Left lung (tissue), 10 donors: Measurements from ENCODE around the gene CKLF. TPM values are rescaled to one million over a fixed set of nuclear protein-coding genes. Genes with fewer than 3 reads are reported as not detected.
"Not testable (repeated sequence)": the region's sequence is repeated elsewhere in the genome, so short reads cannot be mapped to it uniquely, and the experiment has no call there.

Source experiments
- ATAC-seq: fragments of 200-7000 bp; cut with Tn5 transposase; one replicate; pipeline ENCODE4 v1.9.1; 2020; ENCODE audit warnings: moderate library complexity
- DNase-seq, 4 donors: peaks; one replicate each; pipeline ENCODE4 v3.0.0-alpha.2; 2013 to 2020
- H3K27ac ChIP-seq, 2 donors: fragments of 200-600 bp; sonication (generic) in 1 of 2; one replicate each; pipeline versions ENCODE4 v1.5.0 to v1.8.0; 2020 to 2021
- H3K27me3 ChIP-seq, 2 donors: fragments of 200-600 bp; sonication (generic) in 1 of 2; one replicate each; pipeline versions ENCODE4 v1.5.0 to v1.8.0; 2020 to 2021
- H3K36me3 ChIP-seq, 2 donors: fragments of 200-600 bp; sonication (generic) in 1 of 2; one replicate each; pipeline versions ENCODE4 v1.5.0 to v1.8.0; 2020 to 2021
- H3K4me1 ChIP-seq, 2 donors: fragments of 200-600 bp; one replicate each; pipeline ENCODE4 v1.8.0; 2021
- H3K4me3 ChIP-seq, 2 donors: fragments of 200-600 bp; sonication (generic) in 1 of 2; one replicate each; pipeline versions ENCODE4 v1.5.0 to v1.8.0; 2020 to 2021; ENCODE audit warnings: mild to moderate bottlenecking in 1 of 2
- H3K9me3 ChIP-seq, 2 donors: fragments of 200-600 bp; sonication (generic) in 1 of 2; one replicate each; pipeline versions ENCODE4 v1.5.0 to v1.8.0; 2020 to 2021
- intact Hi-C, 2 donors: fragments of 100-400 bp; cut with DNase I; formaldehyde crosslinking; loops; one replicate each; pipeline versions ENCODE4 v1.11.2 to v1.14.2; 2022
- polyA plus RNA-seq, 6 donors: library from polyadenylated mRNA; unstranded; fragments of 120-200 nt; gene quantifications; one replicate each; pipeline ENCODE4 v1.2.1, GENCODE V29; 2013; ENCODE audit not compliant: insufficient read length in 6 of 6
- total RNA-seq, 2 donors: library from RNA; stranded (reverse); fragmentation: NEBNext Ultra II Directional; extraction: Animal tissue kit (Norgen Biotek cat#: 25700); gene quantifications; one replicate each; pipeline ENCODE4 v1.2.1, GENCODE V29; 2021
- TF ChIP-seq, protein P1 (sequence below), 2 donors: fragments of 200-600 bp; sonication (generic) in 1 of 2; IDR thresholded peaks; one replicate each; pipeline versions ENCODE4 v1.5.0 to v1.8.0; 2021; ENCODE audit warnings: antibody characterized with exemption in 2 of 2
- donor health status: DM: no; HTN: yes; CAD: no.
- donor health status: DM: no; HTN: no; CAD: no.

The CKLF gene
- total and polyA plus RNA-seq, 8 donors: 41.6 to 66.3 (median 42.9) TPM

GRCh38 chr16:66592241-66592640, 39.9 kb downstream of the CKLF start:
- Histone ChIP-seq H3K27me3 (no peaks in the 10 kb centered on the region), H3K36me3 (no peaks in the 10 kb centered on the region), H3K4me1 (peaks cover 0 to 25% of the 10 kb centered on the region in 2 donors), H3K9me3 (no peaks in the 10 kb centered on the region), H3K4me3 (no peak overlapping the region), H3K27ac (no peak overlapping the region)
- no peak for DNase-seq
- TF ChIP-seq, protein P1, sequence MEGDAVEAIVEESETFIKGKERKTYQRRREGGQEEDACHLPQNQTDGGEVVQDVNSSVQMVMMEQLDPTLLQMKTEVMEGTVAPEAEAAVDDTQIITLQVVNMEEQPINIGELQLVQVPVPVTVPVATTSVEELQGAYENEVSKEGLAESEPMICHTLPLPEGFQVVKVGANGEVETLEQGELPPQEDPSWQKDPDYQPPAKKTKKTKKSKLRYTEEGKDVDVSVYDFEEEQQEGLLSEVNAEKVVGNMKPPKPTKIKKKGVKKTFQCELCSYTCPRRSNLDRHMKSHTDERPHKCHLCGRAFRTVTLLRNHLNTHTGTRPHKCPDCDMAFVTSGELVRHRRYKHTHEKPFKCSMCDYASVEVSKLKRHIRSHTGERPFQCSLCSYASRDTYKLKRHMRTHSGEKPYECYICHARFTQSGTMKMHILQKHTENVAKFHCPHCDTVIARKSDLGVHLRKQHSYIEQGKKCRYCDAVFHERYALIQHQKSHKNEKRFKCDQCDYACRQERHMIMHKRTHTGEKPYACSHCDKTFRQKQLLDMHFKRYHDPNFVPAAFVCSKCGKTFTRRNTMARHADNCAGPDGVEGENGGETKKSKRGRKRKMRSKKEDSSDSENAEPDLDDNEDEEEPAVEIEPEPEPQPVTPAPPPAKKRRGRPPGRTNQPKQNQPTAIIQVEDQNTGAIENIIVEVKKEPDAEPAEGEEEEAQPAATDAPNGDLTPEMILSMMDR (IDR thresholded peaks at IDR 0.05): no peak
- no peak for ATAC-seq
- intact Hi-C loops: no loop called here

DNA sequence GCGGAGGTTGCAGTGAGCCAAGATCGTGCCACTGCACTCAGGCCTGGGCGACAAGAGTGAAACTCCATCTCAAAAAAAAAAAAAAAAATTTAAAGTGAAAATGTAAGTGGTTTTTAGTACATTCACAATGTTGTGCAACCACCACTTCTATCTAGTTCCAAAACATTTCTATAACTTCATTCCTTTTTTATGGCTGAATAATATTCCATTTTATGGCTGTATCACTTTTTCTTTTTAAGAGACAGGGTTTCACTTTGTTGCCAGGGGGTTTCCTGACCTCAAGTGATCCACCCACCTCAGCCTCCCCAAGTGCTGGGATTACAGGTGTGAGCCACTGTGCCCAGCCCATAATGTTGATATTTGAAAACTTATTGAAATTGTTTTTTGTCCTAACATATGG, 40.4 kb downstream of the CKLF start:
- no peaks in the 10 kb centered on the region for H3K27me3 ChIP-seq

GRCh38 chr16:66594739-66595138, 42.4 kb downstream of the CKLF start:
- Histone ChIP-seq H3K27me3 (no peaks in the 10 kb centered on the region), H3K27ac (no peak overlapping the region), H3K36me3 (no peaks in the 10 kb centered on the region), H3K4me1 (peaks cover 0 to 4% of the 10 kb centered on the region in 2 donors), H3K4me3 (no peak overlapping the region), H3K9me3 (no peaks in the 10 kb centered on the region)
- TF ChIP-seq, protein P1 (IDR thresholded peaks at IDR 0.05): no peak
- DNase-seq: no peak
- intact Hi-C loops: no loop called here
- peak; percentile 18 for ATAC-seq

More for the DNA sequence above, 40.4 kb downstream of the CKLF start:
- H3K4me1 ChIP-seq: peaks cover 0 to 19% of the 10 kb centered on the region in 2 donors
- no peaks in the 10 kb centered on the region for H3K36me3 ChIP-seq
- ATAC-seq (no peak), DNase-seq (no peak)
- intact Hi-C loops: no loop called here
- H3K4me3 ChIP-seq: no peak overlapping the region
- TF ChIP-seq, protein P1 (IDR thresholded peaks at IDR 0.05): no peak
- no peaks in the 10 kb centered on the region for H3K9me3 ChIP-seq
- no peak overlapping the region for H3K27ac ChIP-seq

- H3K4me3 ChIP-seq, H3K27ac ChIP-seq, DNase-seq, H3K27me3 ChIP-seq, intact Hi-C loops, H3K9me3 ChIP-seq, H3K4me1 ChIP-seq, ATAC-seq, H3K36me3 ChIP-seq: not testable (repeated sequence)
Measured at GRCh38 chr16:66596559-66596958, 44.2 kb downstream of the CKLF start.

DNA sequence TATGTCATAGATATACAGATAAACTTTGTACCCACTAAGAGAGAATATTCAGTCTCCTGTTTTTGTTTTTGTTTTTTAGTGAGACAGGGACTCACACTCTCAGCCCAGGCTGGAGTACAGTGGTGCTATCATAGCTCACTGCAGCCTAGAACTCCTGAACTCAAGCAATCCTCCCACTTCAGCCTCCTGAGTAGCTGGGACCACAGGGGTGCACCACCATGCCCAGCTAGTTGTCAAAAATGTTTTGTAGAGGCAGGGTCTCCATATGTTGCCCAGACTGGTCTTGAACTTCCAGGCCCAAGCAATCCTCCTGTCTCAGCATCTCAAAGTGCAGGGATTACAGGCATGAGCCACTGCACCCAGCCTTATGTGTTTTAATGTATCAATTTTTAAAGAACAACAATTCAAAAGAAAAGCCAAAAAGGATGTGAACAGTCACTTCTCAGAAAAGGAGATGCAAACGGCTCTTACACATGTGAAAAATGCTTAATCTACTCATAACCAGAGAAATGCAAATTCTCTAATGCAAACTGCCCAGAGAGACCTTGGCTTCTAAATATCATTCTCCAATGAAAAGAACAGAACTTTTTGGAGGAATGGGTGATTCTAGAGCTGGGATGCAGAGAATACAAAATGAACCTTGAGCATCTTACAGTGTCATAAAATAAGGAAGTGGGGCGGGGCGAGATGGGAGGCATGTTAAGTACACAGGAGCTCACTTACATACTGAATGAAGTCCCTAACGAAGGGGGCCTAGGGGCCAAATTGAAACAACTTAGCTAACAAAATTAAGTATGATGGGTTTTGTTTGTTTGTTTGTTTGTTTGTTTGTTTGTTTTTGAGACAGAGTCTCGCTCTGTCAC, 44.8 kb downstream of the CKLF start:
- Histone ChIP-seq H3K36me3 (no peaks in the 10 kb centered on the region), H3K27ac (no peak overlapping the region), H3K9me3 (peaks cover 0 to 2% of the 10 kb centered on the region in 2 donors), H3K4me1 (no peaks in the 10 kb centered on the region), H3K27me3 (no peaks in the 10 kb centered on the region), H3K4me3 (no peak overlapping the region)
- TF ChIP-seq, protein P1 (IDR thresholded peaks at IDR 0.05): no peak
- no peak for ATAC-seq
- DNase-seq: no peak
- intact Hi-C loops: no loop called here
